Dedifferentiated amniotic fluid mesenchymal stem cell (primary cell): ENCODE measurements around the gene DIPK2A.

Experiments
- DNase-seq: peaks from one replicate; pipeline ENCODE4 v3.0.0-alpha.2; 2016; ENCODE audit errors: extremely low spot score

The DIPK2A gene, protein sequence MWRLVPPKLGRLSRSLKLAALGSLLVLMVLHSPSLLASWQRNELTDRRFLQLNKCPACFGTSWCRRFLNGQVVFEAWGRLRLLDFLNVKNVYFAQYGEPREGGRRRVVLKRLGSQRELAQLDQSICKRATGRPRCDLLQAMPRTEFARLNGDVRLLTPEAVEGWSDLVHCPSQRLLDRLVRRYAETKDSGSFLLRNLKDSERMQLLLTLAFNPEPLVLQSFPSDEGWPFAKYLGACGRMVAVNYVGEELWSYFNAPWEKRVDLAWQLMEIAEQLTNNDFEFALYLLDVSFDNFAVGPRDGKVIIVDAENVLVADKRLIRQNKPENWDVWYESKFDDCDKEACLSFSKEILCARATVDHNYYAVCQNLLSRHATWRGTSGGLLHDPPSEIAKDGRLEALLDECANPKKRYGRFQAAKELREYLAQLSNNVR

DNA sequence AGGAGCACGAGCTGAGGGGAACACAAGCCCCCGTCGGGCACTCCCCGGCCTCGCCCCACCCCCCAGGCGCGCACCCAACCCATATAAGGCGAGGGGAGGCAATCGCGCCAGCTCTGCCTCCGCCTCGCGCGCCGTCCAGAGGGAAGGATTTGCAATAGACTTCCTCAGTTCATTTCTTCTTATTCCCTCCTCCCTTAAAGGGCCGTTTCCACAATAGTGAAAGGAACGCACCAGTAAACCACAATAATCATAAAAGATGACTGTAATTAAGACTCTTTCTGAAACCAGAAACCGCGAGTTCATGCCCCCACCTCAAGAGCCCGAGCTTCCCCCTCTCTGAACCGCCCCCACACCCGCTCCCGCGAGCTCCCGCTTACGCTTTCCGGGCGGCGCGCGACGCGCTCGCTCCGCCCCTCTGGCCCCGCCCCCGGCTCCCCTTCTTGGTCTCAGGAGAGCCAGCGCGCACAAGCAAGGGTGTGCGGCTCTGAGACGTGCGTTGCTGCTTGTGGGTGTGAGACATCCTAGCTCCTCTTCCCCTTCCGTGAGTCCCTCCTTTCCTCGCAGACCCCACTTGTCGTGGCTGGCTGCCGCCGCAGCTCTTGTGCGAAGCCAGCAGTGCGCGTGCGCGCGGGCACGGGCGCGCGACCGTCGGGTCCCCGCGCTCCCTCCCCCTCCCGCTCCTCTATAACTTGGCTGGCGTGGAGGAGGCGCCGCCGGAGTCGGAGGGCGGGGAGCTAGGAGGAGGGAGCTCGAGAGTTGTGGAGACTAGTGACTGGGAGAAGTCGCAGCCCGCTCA lies at the start of gene DIPK2A:
Gene DIPK2A (plus strand): TSS at position 465 of the 796 bp plus-strand sequence. CDS start 510 bp downstream, outside the sequence.
- peak; percentile 93 for DNase-seq

DNA sequence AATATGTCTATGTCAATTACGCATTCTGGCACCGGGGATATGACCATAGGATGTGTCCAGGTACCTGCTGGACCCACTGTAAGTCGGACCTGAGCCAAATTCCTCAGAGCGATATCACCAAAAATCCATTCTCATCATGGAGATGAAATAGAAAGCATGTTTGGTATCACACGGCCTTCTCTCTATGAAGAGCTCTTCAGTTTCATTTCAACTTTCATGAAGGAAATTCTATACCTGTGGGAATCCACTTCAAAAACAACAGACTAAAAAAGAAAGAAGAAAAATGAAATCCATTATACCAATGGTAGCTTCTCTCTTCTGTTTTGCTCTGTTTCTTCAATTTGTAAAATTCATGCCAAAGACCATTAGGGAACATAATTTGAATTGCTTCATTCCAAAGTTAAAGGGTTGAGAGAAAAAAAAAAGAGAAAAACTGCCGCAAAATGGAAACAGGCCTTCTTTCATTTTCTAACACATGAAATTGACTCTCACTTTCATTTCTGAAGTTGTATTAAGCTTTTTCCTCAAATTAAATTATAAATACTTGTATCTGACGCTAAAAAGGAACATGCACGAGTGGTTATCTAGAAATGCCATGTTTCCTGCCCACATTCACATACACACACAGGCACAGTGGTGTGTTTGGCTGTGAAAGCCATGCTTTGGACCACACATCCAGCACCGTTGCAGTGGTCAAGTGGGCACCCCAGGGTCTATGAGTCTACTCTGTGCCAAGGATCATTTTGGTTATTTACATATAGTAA lies 46.9 kb upstream of the DIPK2A start:
- no peak for DNase-seq

DNA sequence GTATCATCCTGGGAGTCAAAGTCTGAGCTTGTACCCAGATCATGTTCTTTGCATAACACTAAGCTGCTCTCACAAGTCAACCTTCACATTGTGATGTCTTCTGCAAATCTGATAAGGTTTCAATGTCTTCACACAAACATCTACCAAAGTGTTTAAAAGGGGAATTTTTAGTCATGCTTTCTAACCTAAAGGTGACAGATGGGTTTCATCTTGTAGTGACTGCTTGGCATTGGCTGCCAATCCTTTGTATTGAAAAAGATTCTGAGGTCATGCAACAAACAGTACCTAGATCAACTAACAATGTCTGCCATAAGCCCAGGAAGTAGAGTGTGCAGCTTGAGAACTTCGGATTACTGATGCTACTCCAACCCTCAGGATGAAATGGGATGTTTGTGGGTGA lies 43.6 kb upstream of the DIPK2A start:
- no peak for DNase-seq

DNA sequence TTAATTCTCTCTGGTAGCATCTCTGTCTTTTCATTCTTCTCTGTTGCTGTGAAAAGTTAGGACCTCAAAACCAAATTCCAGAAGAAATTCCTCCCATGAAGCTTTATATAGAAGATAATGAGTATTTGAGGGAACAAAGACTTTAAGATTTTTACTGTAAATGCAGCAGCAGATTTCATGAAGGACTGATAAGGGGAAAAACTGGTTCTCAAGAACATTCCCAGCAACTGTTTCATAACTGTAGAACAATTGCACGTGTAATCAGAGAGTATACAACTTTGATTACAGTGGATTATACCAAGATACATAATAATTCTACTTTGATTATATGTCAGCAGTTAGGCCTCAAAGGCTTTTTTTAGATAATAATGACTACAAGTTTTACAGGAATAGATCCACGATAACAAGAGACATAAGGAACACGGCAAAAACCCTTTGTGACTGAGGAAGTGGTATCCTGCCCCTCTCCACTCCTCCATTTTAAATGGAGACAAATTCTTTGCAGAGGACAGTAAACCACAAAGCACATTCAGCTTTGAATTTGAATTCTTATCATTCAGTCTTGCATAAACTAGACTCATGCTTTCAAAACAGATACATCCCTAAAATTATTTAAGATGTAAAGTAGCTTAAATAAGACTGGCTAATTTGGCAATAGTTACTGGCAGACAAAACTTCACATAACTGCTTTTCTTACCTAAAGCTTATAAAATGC lies 42.9 kb upstream of the DIPK2A start:
- no peak for DNase-seq

DNA sequence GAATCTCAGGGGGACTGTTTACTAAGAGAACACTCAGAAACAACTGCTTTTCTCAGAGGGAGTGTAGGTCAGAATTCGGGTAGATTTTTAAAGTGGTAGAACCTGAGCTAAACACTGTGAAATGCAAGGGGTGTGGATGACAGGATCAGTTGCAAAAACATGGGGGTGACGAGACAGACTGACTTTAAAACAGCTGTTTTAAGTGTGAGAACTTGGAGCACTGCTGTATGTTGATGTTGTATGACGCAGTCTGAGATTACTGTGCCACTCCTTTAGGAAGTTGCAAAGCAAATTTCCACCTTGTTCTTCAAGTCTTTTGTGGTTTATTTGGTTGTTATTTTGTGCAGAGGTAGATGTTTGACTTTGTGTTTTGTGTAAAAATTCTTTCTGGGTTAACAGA lies 36.8 kb upstream of the DIPK2A start:
- DNase-seq = no peak

DNA sequence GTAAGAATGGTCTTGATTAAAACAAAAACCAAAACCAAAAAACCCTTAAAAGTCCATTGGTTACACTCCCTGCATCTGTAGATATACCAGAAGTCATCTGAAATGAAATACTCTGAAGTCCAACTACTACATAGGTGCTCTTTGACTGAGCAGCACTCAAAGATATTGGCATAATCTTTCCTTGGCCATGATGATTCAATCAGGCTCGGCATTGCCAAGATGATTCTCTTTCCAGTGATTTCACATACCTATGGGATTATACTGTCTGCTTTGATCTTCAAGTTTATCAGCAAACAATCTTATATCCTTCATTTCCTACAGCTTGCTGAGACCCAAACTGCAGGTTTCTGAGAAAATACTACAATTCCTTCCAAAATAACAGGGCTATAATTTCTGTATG lies 35.9 kb upstream of the DIPK2A start:
- no peak for DNase-seq

DNA sequence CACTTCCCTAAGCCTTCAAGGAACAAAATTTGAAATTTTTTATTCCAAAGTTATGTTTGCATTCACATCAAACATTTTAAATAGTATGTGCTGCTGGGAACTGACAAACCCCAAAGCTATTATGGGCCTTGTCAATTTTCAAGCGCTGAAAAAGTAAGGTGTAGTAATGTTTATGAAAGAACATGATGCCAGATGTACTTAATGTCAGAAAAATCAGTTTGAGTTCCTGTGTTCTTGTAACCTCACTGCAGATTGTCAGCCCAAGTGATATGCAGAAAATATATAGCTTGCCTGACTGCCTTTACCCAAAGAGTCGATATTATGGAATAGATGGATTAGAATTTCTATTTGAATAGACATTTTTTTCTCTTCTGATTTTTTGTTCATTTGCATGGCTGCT lies 20.8 kb upstream of the DIPK2A start:
- DNase-seq = no peak

DNA sequence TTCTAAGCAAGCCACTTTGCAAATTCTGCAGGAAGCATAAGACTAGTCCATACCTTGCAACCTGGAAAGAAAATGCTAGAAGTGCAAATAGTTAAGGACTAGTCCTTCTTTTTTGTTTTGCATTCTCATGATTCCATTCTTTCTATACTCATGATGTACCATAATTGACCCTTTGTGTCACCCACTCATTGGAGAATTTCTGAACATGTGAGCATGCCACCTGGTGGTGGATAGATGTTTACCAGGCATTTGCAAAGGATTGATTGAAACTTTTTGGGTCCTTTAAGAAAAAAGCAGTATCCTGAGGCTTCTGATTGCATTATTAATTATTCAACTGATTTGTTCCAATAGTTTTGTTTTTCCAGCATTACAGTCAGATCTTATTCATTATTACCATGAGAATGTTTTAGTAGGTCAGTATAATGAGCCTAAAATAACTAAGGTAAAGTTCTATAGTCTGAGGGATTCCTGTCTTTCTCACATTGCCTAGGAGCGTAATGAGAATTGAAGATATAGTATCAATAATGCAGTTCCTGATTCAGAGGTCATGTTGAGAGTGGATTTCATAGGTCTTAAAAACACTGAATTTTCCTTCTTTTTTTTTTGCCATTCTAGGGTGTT lies 20.2 kb upstream of the DIPK2A start:
- peak; percentile 63 for DNase-seq

DNA sequence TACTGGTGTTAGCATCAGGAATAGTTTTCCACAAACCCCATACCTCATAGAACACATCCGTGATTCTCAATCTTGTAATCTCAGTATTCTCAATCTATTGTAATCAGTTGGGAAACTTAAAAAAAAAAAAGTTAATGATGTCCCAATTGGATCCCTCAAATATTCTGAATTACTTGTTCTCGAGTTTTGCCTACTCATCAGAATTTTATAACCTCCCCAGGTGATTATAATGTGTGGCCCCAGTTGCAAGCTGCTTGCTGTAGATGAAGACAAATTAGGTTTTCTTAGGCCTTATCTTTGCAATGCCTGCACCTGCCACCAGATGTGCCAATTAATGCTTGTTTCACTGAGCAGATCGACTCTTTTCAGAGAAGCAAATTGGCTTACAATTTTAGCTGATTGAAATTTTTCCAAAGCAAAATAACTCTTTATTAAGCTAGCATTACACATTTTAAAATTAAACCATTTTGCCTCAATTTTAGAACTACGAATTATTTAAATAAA lies 19.0 kb upstream of the DIPK2A start:
- no peak for DNase-seq

DNA sequence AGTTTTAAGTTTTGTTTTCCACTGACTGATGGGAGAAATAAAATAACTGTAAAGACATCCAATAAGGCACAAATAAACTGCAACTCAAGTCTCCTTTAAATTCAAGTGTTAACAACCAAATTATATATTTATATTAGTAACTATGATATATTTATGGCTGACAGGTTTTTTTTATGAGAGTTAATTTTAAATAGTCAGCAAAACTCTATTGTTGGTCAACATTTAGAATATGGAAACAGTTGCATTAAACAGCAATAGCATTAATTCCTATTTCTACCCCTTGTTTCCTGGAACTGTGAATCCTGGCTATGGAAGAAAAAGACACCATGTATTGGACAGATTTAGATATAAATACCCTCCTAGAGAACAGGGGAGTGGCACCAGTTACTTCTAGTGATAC lies 16.5 kb upstream of the DIPK2A start:
- DNase-seq = no peak

DNA sequence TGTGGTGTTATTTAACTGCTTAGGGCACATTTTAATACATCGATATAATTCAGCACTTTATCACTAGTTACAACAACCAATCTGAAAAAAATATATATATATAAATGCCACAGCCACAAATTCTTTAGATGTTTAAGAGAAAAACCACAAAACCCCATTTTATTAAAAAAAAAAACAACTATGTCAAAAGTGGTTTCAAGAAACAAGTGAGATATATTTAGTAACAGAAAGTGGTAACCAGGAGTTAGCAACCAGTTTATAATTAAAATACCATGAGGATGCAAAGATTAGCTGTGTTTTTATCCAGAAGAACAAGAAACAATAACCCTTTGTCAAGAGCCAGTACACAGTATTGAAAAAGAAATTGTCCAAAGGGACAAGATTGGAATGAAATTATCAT lies 14.8 kb upstream of the DIPK2A start:
- DNase-seq = no peak

DNA sequence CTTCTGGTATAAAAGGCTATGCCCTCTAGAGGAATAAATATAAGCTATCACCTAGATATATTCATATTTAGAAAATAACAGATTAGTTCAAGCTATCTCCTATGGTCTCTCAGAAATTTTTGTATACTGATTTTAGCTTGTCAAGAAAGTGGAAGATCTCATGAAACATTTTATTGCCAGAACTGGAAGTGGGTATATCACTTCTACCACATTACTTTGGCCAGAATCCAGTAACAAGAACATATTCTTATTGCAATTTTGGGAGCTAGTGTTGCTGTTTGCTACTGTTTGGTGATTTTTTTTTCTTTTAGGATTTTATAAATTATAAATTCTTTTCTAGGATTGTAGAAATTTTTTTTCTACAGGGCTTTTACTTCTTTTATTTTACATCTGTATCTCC lies 14.2 kb upstream of the DIPK2A start:
- DNase-seq = no peak

DNA sequence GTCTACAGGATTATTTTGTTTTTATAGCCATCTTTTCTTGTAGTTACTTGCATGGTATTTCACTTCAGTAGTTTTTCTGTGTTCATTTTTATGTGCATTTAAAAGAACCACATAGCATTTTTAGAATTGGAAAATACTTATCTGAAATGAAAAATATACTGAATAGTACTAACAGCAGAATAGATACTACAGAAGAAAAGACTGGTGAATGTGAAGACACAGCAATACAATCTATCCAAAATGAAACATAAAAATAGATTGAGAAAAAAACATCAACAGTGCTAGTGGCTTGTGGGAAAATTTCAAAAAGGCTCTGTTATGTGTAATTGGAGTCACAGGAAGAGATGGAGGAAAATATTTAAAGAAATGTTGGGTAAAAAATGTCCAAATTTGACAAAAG lies 12.7 kb upstream of the DIPK2A start:
- no peak for DNase-seq

DNA sequence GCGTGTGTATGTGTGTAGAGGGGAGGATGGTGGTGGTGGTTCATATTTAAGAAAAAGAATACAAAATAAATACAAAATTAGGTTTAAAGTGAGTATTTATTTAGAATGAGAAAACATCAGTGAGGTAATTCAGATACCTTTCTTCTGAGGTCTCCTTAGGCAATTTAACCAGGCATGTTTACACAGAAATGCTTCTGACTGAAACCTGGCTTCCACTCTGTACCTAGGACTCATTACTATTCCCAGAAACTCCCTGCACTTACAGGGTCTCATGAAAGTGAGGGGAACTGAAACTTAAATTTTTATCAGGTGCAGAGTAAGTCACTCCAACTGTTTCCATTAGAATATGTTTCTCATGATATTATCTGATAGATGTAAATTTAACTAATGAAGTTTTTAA lies 10.3 kb upstream of the DIPK2A start:
- no peak for DNase-seq

DNA sequence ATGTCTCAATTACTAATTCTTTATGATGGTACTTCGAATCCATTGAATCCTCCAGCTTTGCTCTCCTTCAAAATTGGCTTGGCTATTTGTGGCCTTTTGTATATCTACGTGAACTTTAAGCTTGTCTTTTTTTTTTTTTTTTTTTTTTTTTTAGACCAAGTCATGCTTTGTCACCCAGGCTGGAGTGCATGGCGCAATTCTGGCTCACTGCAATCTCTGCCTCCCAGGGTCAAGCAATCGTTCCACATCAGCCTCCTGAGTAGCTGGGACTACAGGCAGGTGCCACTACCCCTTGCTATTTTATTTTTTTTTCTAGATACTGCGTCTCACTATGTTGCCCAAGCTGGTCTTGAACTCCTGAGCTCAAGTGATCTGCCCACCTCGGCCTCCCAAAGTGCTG lies 7.7 kb upstream of the DIPK2A start:
- DNase-seq = no peak

DNA sequence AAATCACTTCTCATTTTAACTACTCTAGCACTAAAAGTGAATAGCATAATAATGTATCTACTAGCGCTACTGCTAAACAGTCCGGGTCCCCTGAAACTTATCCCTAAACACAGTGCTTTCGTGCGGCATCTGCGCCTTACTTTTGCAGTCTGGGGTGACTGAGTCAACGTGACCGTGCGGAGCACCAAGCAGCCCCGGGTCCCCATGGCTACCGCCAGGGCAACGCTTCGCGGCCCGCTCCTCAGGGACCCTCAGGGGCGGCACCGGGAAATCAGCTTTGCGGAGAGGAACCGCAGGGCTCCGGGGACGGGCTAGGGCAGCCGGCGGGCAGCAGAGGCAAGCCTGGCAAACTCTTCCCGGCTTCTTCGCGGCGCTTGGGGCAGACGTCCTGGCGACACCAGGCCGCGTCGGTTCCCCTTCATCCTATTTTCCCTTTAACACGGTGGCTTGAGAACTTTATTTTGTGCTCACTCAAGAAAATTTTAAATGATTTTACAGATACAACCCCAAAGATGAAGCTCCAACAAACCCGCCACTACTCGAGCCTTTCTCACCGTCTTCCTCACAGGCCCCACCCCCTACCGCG lies 757 bp upstream of the DIPK2A start:
- DNase-seq = peak; percentile 43

DNA sequence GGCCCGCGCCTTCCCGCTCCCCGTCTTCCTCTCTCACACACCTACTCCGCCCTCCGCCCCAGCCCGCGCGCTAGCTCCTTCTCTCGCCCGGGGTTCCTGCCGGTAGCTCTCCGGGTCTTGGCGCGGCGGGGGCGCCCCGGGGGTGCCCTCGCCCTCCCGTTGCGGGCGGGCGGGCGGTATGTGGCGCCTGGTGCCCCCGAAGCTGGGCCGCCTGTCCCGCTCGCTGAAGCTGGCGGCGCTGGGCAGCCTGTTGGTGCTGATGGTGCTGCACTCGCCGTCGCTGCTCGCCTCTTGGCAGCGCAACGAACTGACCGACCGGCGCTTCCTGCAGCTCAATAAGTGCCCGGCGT lies 507 bp downstream of the DIPK2A start:
- DNase-seq = no peak

DNA sequence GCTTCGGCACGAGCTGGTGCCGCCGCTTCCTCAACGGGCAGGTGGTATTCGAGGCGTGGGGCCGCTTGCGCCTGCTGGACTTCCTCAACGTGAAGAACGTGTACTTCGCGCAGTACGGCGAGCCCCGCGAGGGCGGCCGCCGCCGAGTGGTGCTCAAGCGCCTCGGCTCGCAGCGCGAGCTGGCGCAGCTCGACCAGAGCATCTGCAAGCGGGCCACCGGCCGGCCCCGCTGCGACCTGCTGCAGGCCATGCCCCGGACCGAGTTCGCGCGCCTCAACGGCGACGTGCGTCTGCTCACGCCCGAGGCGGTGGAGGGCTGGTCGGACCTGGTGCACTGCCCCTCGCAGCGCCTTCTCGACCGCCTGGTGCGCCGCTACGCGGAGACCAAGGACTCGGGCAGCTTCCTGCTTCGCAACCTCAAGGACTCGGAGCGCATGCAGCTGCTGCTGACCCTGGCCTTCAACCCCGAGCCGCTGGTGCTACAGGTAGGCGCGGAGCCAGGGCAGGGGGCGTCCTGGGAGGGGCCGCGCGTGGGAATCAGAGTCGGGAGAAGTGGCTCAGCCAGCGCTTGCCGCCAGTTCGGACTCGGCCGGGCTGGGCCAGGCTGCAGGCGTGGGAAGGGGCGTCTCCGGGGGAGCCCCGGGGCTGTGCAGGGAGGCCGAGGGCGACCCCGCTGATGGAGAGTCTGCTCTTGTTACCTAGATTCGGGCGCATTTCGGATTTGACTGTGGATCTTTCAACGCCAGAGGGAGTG lies 1.1 kb downstream of the DIPK2A start:
- peak; percentile 85 for DNase-seq

DNA sequence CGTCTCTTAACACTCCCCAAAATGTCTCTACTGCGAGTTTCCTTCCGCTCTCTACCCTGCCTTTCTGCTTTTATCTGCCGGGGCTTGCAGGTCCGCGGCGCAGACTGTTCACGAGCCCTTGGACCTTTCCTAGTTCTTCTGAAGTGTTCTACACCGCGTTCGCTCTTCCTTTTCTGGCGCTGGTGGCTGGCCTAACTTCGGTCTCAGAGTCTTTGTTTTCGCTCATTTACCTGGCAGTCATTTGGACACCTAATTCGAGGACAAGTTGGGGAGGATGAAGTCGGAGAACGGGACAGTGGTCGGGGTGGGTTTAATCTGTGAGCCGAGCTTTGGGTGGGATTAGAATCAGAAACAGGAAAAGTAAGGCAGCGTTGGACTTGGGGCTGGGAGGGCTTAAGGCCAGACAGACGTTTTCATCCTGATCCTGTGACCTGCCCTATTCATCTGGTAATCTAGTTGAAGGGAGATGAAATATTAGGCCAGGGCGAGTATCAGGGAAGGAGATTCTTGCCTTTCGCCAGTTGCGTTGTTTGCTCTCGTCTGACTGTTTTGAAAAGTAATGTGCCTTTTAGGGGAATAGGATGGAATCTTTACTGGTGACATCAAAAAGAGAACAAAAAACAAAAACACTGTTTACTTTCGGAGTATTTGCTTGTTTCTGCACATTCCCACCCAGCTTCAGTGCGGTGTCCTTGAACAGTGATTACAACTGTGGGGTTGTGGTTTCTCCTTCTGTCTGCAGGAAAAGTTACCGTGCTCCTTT lies 1.8 kb downstream of the DIPK2A start:
- peak; percentile 26 for DNase-seq
